SU-DHL-6 (cell line): ENCODE data around the gene FGF22.

Experiments used
- H2AFZ ChIP-seq: fragments of 200-600 bp; sonication (generic); 2 replicates; pipeline ENCODE4 v1.6.1; 2014; ENCODE audit warnings: low read depth, mild to moderate bottlenecking, moderate library complexity, mixed read lengths, antibody characterized with exemption, low read length; ENCODE audit not compliant: severe bottlenecking
- H3F3A ChIP-seq: fragments of 200-600 bp; shearing (Covaris generic); 2 replicates; pipeline ENCODE4 v1.6.0; 2016; ENCODE audit warnings: antibody characterized with exemption, mild to moderate bottlenecking; ENCODE audit not compliant: insufficient read depth
- H3K27ac ChIP-seq: fragments of 200-600 bp; sonication (generic); 2 replicates; pipeline ENCODE4 v1.5.1; 2016; ENCODE audit warnings: low read depth, mild to moderate bottlenecking, low read length, moderate library complexity, mixed read lengths
- H3K27me3 ChIP-seq: fragments of 200-600 bp; sonication (generic), shearing (Covaris generic); 2 replicates; pipeline ENCODE4 v1.6.0; 2014; ENCODE audit warnings: mild to moderate bottlenecking, low read length
- H3K36me3 ChIP-seq: fragments of 200-600 bp; sonication (generic); 2 replicates; pipeline ENCODE4 v1.6.1; 2014; ENCODE audit warnings: mild to moderate bottlenecking, low read length, mixed read lengths
- H3K4me2 ChIP-seq: fragments of 300-600, 200-600 bp; shearing (Covaris generic), sonication (generic); 2 replicates; pipeline ENCODE4 v1.6.0; 2014; ENCODE audit warnings: low read length, low read depth, mild to moderate bottlenecking; ENCODE audit not compliant: poor library complexity, severe bottlenecking
- H3K4me3 ChIP-seq: fragments of 200-600 bp; sonication (generic); 2 replicates; pipeline ENCODE4 v1.5.1; 2014; ENCODE audit warnings: antibody characterized with exemption, low read length, mild to moderate bottlenecking, mixed read lengths; ENCODE audit not compliant: insufficient read depth, poor library complexity, severe bottlenecking
- H3K79me2 ChIP-seq: fragments of 200-600 bp; sonication (generic); 2 replicates; pipeline ENCODE4 v1.6.1; 2014; ENCODE audit warnings: mild to moderate bottlenecking, low read length, moderate library complexity; ENCODE audit not compliant: insufficient read depth
- H3K9ac ChIP-seq: fragments of 200-600 bp; sonication (generic); 2 replicates; pipeline ENCODE4 v1.7.0; 2014; ENCODE audit warnings: mild to moderate bottlenecking, low read length
- H3K9me2 ChIP-seq: fragments of 200-600 bp; sonication (generic); replicated peaks from 2 replicates; pipeline ENCODE4 v1.6.1; 2014; ENCODE audit warnings: low read length; ENCODE audit not compliant: insufficient read depth
- H3K9me3 ChIP-seq: fragments of 200-600 bp; sonication (generic); 2 replicates; pipeline ENCODE4 v1.6.1; 2014; ENCODE audit warnings: low read length, mixed read lengths; ENCODE audit not compliant: insufficient read depth
- H4K20me1 ChIP-seq: fragments of 200-600 bp; sonication (generic); 2 replicates; pipeline ENCODE4 v1.6.1; 2014; ENCODE audit warnings: low read depth, mild to moderate bottlenecking, antibody characterized with exemption, low read length, moderate library complexity, mixed read lengths
- CTCF ChIP-seq: fragments of 200-600 bp; sonication (generic); IDR thresholded peaks from one replicate; pipeline ENCODE4 v1.5.1; 2017; ENCODE audit warnings: antibody characterized with exemption, mild to moderate bottlenecking, low read length, moderate library complexity; ENCODE audit not compliant: insufficient read depth, poor library complexity, severe bottlenecking
- EZH2phosphoT487 ChIP-seq: fragments of 200-600 bp; sonication (generic), shearing (Covaris generic); conservative IDR thresholded peaks from 2 replicates; pipeline ENCODE4 v1.6.1; 2018; ENCODE audit warnings: mild to moderate bottlenecking, antibody characterized with exemption, low read length, moderate library complexity, mixed read lengths

Gene FGF22

GRCh38 chr19:610801-611480, 28.7 kb upstream of the FGF22 start:
- Histone ChIP-seq H3K4me3 (no peak overlapping the region), H3K9me2 (no peaks in the 10 kb centered on the region), H4K20me1 (no peaks in the 10 kb centered on the region), H3K36me3 (no peaks in the 10 kb centered on the region), H3K79me2 (no peaks in the 10 kb centered on the region), H3K4me2 (peak overlapping the region; percentile 18), H3K9me3 (no peaks in the 10 kb centered on the region), H2AFZ (peak overlapping the region; percentile 17), H3F3A (no peaks in the 10 kb centered on the region), H3K27ac (peak overlapping the region; percentile 49), H3K9ac (peak overlapping the region; percentile 42), H3K27me3 (no peaks in the 10 kb centered on the region)
- TF ChIP-seq EZH2phosphoT487 = no peak
- no peak for TF ChIP-seq CTCF

DNA sequence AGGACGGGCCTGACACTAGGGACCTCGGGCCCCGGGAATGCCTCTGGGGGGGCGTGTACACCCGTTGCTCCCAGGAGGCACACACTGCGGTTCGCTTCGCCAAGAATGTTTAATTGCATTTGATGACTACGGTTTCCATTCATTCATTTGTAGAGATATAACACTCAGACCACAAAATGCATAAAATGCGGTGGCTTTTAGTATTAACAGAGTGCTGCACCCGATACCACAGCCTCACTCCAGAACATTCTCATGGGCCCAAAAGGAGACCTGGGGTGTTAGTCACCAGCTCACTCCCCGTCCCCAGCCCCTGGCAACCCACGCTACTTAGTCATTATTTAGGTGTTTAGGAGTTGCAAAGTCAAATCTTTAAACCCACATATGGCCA, 28.2 kb upstream of the FGF22 start:
- Histone ChIP-seq H3K4me3 (no peak overlapping the region), H3K9me2 (no peaks in the 10 kb centered on the region), H3K27ac (no peak overlapping the region), H3K4me2 (no peak overlapping the region), H3K9me3 (no peaks in the 10 kb centered on the region), H3K79me2 (no peaks in the 10 kb centered on the region), H3K36me3 (no peaks in the 10 kb centered on the region), H3K27me3 (no peaks in the 10 kb centered on the region), H3K9ac (no peak overlapping the region), H4K20me1 (no peaks in the 10 kb centered on the region), H3F3A (no peaks in the 10 kb centered on the region), H2AFZ (no peak overlapping the region)
- TF ChIP-seq CTCF = no peak
- TF ChIP-seq EZH2phosphoT487 = no peak

- no peaks in the 10 kb centered on the region for H3K36me3 ChIP-seq
- TF ChIP-seq EZH2phosphoT487 (no peak), CTCF (no peak)
- no peaks in the 10 kb centered on the region for H4K20me1 ChIP-seq
- no peaks in the 10 kb centered on the region for H3K9me3 ChIP-seq
- H3K79me2 ChIP-seq = no peaks in the 10 kb centered on the region
- no peaks in the 10 kb centered on the region for H3K27me3 ChIP-seq
- no peak overlapping the region for H3K4me2 ChIP-seq
- H3K4me3 ChIP-seq = no peak overlapping the region
- no peak overlapping the region for H2AFZ ChIP-seq
- H3K27ac ChIP-seq = no peak overlapping the region
- no peak overlapping the region for H3K9ac ChIP-seq
- H3F3A ChIP-seq = no peaks in the 10 kb centered on the region
- no peaks in the 10 kb centered on the region for H3K9me2 ChIP-seq
These were observed 26.7 kb upstream of the FGF22 start for GRCh38 chr19:612941-613340.
